ENCODE results near the gene SLC25A12.

The SLC25A12 gene

DNA sequence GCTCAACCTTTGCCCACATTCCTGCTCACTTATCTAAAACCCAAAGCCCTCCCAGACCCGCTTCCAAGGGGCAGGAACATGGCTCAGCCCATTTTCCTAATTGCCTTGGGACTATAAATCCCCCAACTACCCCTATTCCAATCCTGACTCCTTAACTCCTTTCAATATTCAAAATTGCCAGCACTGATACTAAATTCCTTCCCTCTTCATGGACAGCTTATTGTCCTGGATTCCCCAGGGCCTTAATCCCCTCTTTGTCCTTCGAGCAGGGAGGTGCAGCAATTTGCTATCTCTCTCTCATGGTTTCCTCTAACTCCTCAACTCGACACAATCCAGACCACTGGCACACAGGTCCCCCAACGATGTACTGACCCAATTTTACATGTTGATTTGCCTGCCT, 99.1 kb downstream of the SLC25A12 start:
- H3K4me3 ChIP-seq (replicated peaks; ENCODE audit: low read depth, low read length), result no peak overlapping the region
- no peak for DNase-seq (ENCODE audit: extremely low read depth, insufficient read length)
- TF ChIP-seq, protein P1, sequence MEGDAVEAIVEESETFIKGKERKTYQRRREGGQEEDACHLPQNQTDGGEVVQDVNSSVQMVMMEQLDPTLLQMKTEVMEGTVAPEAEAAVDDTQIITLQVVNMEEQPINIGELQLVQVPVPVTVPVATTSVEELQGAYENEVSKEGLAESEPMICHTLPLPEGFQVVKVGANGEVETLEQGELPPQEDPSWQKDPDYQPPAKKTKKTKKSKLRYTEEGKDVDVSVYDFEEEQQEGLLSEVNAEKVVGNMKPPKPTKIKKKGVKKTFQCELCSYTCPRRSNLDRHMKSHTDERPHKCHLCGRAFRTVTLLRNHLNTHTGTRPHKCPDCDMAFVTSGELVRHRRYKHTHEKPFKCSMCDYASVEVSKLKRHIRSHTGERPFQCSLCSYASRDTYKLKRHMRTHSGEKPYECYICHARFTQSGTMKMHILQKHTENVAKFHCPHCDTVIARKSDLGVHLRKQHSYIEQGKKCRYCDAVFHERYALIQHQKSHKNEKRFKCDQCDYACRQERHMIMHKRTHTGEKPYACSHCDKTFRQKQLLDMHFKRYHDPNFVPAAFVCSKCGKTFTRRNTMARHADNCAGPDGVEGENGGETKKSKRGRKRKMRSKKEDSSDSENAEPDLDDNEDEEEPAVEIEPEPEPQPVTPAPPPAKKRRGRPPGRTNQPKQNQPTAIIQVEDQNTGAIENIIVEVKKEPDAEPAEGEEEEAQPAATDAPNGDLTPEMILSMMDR (IDR thresholded peaks at IDR 0.05; ENCODE audit: insufficient read depth, low read length, poor library complexity, severe bottlenecking), result no peak
- H3K27me3 ChIP-seq (replicated peaks; ENCODE audit: control insufficient read depth, insufficient read depth, low read length), result no peaks in the 10 kb centered on the region
- H3K36me3 ChIP-seq (ENCODE audit: control insufficient read depth, insufficient read depth, low read length), result peaks cover 7% of the 10 kb centered on the region

DNA sequence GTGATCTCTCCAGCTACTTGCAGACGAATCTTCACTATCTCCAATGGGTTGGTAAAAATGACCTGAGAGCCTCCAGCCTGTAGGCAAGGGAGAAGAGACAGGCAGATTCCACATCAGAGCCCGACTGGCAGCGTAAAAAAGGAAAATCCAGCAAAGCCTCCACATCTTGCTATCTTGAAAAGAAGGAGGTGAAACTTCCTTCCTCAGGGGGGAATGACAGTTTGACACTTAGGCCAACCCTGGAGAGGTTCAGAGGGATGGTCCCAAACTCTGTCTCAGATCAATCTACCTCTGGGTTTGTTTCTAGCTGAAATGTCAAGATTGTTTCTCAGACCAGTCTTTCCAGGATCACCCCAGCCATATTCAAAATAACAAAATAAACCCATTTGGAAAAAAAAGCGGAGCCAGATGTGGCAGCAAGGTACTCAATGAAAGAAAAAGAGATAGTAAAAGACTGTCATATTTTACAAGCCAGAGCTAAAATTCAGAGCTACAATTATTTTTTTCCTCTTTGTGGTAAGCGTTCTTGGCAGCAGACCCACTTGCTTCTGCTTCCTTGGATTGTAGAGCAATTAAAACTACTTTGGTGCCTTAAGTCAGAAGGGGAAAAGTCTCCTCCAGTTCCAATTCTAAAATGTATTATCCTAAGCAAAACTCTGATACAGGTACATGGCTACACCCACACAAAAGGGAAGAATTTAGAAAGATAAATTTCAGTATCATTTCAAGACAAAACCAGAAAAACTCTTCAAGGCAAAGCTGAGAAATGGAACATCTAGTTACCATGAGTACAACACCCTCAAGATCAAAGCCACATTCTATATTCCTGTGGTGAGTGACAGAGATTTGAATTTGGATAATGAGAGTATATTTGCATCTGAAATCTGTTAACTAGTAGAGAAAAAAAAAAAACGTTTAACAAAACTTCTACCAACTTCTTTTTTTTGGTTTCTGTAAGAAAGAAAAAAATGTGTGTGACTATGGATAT, 100.1 kb downstream of the SLC25A12 start:
- TF ChIP-seq, protein P1 (IDR thresholded peaks at IDR 0.05; ENCODE audit: insufficient read depth, low read length, poor library complexity, severe bottlenecking), result no peak
- DNase-seq (ENCODE audit: extremely low read depth, insufficient read length), result no peak
- no peaks in the 10 kb centered on the region for H3K27me3 ChIP-seq (replicated peaks; ENCODE audit: control insufficient read depth, insufficient read depth, low read length)
- H3K4me3 ChIP-seq (replicated peaks; ENCODE audit: low read depth, low read length), result no peak overlapping the region
- peaks cover 8% of the 10 kb centered on the region for H3K36me3 ChIP-seq (ENCODE audit: control insufficient read depth, insufficient read depth, low read length)

DNA sequence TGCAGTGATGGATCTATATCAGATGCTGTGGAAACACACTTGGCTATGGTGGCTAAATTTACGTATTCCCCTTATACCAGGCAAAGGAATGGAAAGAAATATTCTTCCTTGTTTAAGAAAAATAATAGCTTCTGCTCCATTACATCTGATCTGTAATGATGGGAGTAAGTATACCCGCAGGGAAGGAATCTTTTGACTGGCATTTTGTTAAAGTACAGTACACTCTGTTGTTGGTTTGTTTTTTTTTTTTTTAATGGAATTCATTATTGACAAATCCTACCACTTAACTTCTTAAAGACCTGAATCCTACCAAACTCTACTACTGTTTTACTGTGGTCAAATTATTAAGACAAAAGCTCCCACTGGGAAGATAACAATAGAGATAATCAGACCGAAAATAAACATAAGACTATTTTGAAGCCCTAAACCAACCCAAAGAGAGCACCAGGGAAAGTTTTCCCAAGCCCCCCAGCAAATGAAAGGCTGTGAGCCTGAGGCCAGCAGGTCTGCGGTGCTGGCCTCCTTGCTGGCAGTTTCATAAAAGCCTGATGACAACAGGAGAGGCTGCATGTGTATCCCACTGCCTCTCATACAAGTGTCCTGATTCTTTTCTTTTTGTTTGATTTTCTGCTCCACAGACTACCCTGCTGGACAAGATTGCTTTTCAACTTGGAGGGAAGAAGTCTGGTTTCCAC, 101.0 kb downstream of the SLC25A12 start:
- TF ChIP-seq, protein P1 (IDR thresholded peaks at IDR 0.05; ENCODE audit: insufficient read depth, low read length, poor library complexity, severe bottlenecking), result no peak
- Histone ChIP-seq H3K27me3 (replicated peaks; ENCODE audit: control insufficient read depth, insufficient read depth, low read length) (no peaks in the 10 kb centered on the region), H3K4me3 (replicated peaks; ENCODE audit: low read depth, low read length) (no peak overlapping the region), H3K36me3 (ENCODE audit: control insufficient read depth, insufficient read depth, low read length) (peaks cover 8% of the 10 kb centered on the region)
- DNase-seq (ENCODE audit: extremely low read depth, insufficient read length), result no peak

DNA sequence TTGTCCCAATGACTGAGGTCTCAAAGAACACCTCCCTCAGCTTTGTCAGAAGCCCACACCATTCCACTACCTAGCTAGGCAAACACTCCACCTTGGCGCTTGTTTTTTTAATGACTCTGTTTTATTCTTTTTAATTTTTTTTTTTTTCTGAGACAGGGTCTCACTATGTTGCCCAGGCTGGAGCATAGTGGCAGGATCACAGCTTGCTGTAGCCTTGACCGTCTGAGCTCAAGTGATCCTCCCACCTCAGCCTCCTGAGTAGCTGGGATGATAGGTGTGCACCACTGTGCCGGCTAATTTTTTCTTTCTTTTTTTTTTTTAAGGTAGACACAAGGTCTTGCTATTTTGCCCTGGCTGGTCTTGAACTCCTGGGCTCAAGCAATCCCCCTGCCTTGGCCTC, 101.9 kb downstream of the SLC25A12 start:
- TF ChIP-seq, protein P1 (IDR thresholded peaks at IDR 0.05; ENCODE audit: insufficient read depth, low read length, poor library complexity, severe bottlenecking), result no peak
- Histone ChIP-seq H3K36me3 (ENCODE audit: control insufficient read depth, insufficient read depth, low read length) (peaks cover 11% of the 10 kb centered on the region), H3K27me3 (replicated peaks; ENCODE audit: control insufficient read depth, insufficient read depth, low read length) (no peaks in the 10 kb centered on the region), H3K4me3 (replicated peaks; ENCODE audit: low read depth, low read length) (no peak overlapping the region)
- DNase-seq (ENCODE audit: extremely low read depth, insufficient read length), result no peak

DNA sequence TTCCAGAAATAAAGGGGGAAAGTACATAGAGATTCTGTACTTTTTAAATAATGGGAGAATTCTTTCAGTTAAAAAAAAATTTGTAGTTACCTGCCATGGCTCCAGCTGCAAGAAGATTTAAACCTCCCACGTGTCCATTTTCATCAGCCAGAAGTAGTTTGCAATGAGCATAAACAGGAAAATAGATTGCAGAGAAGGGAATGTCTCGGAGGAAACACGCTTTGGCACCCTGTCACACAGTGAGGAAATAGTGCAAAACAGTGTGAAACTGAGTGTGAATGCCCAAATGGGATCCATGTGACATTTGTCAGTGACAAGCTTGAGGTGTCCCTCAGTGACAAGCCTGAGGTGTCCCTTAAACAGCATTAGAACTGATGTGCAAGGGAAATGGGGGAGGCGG, 102.7 kb downstream of the SLC25A12 start:
- no peak for DNase-seq (ENCODE audit: extremely low read depth, insufficient read length)
- Histone ChIP-seq H3K27me3 (replicated peaks; ENCODE audit: control insufficient read depth, insufficient read depth, low read length) (no peaks in the 10 kb centered on the region), H3K4me3 (replicated peaks; ENCODE audit: low read depth, low read length) (no peak overlapping the region), H3K36me3 (ENCODE audit: control insufficient read depth, insufficient read depth, low read length) (peaks cover 13% of the 10 kb centered on the region)
- TF ChIP-seq, protein P1 (IDR thresholded peaks at IDR 0.05; ENCODE audit: insufficient read depth, low read length, poor library complexity, severe bottlenecking), result no peak

Measured in GM06990 (cell line).